GM19452 (cell line): ENCODE data around the gene SVEP1.

Source experiments
- ATAC-seq: cut with Tn5 transposase; IDR thresholded peaks from one replicate; pipeline ENCODE4 v1.9.1; 2021; ENCODE audit not compliant: unreplicated experiment

The SVEP1 gene

DNA sequence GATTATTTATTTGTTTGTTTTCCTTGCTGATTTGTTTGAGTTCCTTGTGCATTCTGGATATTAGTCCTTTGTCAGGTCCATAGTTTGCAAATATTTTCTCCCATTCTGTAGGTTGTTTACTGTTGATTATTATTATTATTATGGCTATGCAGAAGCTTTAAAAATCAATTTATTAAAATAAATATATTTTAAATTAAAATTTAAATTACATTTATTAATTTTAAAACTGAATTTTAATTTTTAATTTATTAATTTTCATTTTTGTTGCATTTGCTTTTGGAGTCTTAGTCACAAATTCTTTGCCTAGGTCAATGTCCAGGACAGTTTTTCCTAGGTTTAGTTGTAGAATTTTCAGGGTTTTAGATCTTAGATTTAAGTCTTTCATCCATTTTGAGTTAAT is 50.9 kb downstream of the SVEP1 start:
- ATAC-seq = no peak

DNA sequence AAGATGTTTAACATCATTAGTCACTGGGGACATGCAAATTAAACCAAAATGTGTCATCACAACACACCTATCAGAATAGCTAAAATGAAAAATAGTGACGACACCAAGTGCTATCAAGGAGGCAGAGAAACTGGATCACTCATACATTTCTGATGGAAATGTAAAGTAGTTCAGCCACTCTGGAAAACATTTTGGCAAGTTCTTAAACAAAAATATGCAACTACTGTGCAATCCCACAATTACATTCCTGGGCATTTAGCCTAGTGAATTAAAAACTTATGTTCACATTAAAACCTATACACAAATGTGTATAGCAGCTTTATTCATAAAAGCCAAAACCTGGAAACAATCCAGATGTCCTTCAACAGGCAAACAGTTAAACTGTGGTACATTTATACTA is 53.1 kb downstream of the SVEP1 start:
- no peak for ATAC-seq

DNA sequence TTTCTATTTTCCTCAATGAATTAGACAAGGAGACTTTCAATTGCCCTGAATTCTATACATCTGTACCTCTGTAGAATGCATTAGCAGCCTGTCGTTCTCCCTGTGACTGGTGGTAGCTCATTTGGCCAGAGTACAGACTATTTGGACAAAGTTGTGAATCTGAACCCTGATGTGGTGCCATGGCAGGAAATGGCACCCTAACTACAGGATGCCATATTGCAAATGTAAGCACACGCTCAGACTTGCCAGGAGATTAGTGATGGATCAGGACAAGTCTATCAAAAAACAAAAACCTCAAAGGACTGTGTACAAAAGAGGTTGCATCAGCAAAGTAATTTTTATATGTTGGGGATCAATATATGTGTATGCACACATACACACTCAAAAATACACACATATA is 58.3 kb downstream of the SVEP1 start:
- no peak for ATAC-seq

DNA sequence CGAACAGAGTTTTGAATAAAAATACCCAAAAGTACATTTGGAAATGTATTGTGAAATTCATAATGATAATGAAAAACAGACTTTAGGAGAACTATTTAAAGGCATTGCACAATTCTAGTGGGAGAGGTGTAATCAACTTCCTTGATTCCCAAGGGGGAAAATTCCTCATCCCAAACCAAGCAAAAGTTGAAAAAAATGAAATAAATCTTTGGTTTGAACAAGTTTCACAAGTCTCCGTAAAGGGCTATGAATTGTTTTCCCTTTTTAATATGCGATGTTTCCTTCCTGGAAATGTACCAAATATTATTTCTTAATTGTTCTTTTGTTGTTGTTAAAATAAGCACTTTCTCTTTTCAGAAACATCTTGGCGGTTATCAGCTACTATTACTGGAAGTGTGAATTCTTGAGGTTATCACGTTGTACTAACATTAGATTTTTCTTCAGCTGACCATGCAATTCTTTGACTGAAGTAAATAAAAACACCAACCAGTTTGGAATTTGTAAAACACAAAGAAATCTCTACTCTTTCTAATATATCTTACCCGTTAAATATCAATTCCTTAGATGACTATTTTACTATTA is 59.3 kb downstream of the SVEP1 start:
- no peak for ATAC-seq

DNA sequence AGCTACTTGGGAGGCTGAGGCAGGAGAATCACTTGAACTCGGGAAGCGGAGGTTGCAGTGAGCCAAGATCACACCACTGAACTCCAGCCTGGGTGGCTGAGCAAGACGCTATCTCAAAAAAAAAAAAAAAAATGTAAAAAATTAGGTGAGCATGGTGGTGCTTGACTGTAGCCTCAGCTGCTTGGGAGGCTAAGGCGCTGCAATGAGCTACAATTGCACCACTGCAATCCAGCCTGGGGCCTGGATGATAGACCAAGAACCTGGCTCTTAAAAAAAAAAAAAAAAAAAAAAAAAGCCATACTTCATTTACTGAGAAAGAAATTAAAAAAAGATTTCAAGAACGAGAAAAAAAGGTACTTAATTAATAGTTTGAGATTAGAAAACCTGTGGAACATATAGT is 62.1 kb downstream of the SVEP1 start:
- ATAC-seq = no peak

DNA sequence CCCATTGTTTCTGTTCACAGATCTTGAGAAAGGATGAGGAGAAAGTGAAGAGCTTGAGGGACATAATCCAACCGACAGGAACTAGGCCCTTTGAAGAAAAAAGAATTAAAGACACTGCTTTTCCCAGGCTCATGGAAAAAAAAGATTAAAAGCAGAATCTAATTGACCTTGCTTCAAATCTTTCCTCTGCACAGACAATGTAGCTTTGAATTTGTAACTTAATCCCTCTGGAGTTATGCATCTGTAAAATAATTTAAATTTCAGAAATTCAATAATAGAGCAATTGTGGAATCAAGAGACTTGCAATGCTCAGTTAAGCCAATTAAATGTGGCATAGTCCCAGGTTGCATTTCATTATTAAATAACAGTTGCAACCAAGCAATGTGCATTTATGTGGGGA is 64.6 kb downstream of the SVEP1 start:
- ATAC-seq = no peak

DNA sequence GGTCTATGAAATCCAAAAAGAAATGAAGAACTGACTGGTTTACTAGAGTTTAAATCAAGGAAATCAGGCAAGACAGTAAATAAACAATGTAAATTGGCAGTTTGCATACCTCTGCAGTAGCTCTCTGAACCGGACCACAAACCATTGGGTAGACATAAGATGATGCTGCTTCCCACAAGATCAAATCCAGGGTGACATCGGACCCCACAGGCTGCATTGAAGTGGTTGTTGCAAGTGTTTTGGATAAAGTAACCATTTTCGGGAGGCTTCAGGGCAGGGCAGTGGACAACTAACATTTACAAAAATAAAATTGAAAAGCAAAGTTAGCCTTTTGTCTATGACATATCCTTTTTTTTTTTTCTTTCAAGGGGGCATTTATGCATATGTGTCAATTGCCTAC is 66.7 kb downstream of the SVEP1 start:
- ATAC-seq = no peak

DNA sequence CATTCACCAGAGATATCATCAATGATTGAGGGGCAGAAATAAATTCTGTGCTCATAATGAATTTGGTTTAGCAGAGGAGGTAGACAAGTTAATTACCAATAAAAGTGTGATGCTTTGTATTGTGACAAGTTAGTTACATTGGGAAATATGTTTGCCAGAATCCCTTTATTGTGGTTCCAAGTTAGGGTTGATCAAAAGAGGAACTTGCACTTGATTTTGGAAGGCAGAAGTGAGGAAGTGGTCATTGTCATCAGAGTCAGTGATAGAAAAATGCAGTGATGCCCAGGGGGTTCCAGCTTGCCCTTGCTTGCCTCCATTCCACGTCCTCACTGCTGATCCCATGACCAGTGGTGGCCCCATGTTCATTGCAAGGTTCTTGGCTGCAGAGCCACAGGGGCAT is 69.7 kb downstream of the SVEP1 start:
- no peak for ATAC-seq

DNA sequence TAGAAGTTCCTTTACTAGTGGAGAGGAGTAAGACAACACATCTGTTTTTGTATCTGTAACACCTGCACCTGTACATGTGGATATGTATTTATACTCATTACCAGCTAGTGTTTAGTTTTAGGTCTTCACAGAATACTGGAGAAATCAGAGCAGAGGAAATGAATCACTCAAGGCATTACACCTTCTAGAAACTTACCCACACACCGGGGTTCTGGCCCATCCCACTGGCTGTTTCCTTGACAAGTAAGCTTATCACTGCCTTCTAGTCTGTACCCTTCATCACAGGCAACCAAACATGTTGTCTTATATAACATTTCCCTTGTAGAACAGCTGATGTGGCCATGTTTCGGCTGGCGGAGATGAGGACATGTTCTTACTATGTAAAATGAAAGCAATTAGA is 76.7 kb downstream of the SVEP1 start:
- no peak for ATAC-seq

DNA sequence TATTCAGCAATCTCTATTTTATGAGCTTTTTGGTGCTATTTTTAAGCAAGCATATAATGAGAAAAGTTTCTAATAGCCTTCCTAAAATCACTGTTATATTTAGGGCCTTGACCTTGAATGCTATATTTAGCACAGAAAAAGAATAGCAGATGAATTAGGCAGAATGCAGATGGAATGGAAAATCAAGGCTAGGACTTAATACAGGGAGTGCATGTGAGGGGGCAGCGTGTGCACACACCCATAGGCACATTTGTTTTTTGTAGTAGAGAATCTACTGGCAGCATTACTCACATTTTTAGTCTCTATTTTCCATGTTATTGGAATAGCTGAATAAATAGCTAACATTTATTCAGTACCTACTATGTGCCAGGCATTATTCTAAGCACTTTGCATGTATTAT is 79.9 kb downstream of the SVEP1 start:
- ATAC-seq = no peak

DNA sequence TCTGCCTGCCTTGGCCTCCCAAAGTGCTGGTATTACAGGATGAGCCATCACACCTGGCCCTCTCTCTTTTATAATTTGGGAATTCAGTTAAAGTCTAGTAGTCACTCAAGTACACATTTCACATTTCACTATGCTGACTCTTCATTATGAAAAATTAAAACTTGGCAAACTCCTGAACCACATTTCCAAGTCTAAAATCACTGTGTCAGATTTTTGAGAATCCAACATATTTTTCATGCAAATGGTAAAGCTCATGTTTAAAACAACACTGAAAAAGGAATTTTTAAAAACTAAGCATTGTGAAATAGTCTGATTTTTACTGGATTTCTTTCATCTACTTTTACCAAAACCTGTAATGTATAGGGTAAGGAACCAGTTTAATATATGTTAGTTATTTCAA is 92.3 kb downstream of the SVEP1 start:
- no peak for ATAC-seq

DNA sequence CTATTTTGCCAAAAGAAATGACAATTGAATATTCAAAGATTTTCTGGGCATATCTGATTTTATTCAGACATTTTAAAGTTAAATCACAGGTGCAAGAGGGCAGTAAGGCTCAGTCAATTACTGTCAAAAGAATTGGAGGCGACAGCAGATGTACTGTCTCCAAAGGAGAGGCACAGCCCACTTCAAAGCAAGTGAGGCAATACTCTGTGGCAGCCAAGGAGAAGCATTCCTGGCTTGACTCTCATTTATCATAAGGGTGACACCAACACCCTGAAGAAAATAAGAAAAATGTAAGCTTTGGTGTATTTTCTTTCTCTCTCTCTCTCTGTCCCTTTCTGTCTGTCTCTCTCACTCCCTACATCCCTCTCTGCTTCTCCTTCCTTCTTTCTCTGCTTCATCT is 93.3 kb downstream of the SVEP1 start:
- no peak for ATAC-seq

DNA sequence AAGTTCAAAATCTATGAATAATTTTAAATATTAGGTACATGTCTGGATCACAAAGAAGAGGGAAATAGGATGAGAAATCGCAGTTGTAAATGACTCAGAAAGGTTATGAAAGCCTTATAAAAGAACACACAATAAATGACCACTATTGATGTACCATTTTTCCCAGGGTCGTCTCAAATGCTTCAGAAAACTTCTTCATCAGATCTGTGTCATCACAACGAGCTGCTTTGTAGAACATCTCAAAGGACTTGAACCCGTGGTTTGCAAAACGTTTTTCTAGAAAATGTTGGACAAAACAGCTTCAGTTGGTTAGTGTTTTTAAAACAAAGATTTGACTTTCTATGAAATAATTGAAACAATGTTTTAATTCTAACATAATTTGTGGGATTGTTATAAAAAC is 100.1 kb downstream of the SVEP1 start:
- no peak for ATAC-seq

DNA sequence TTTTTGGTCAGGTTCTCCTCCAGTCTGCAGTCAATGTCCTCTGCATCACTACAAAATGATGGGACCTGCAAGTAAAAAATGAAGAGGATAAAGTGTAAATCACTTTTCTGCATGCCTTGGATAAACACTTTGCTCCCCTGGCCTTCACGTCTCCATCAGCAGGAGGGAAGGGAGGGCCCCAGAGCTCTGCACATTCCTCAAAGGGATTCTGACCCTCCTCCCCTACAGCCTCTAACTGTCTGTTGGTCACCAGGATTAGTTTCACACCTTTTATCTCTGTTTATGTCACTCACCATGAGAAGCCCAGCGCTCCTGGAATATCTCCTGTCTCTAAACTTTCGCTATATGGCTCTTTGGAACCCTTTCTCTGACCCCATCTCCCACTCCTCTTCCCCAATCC is 103.3 kb downstream of the SVEP1 start:
- ATAC-seq = no peak

DNA sequence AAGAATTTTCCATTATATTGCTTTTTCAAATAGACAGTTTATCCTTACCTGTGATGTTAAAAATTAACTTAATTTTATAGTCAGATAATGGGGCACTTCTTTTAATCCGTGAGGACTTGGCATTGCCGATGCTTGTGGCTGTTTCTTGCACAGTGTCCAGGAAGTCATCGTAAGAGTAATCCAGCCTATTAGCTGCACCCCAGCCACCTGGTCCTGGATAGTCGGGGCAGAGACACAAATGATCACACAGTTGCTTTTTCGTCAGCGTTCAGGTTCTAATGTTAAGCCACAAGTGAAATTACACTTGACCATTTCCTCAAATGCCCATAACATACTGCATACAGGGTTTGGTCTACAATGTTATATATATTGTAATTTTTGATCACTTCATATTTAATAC is 107.4 kb downstream of the SVEP1 start:
- no peak for ATAC-seq

DNA sequence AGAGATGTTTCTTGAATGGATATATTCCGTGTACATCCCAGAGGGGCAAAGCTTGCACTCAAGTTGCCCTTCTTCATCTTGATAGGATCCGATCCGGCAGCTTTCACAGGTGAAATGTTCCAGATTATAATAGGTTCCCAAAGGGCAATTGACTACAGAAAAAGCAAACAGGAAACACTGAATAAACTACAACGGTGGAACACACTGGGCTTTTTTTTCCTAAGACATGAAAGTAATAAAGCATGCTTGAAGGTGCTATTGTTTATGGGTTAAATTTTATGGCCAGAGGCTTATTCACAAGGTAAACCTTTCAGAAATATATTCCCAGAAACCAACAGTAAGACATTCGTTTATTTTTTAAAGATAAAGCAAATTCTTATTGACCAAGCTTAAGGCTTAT is 110.6 kb downstream of the SVEP1 start:
- ATAC-seq = no peak

DNA sequence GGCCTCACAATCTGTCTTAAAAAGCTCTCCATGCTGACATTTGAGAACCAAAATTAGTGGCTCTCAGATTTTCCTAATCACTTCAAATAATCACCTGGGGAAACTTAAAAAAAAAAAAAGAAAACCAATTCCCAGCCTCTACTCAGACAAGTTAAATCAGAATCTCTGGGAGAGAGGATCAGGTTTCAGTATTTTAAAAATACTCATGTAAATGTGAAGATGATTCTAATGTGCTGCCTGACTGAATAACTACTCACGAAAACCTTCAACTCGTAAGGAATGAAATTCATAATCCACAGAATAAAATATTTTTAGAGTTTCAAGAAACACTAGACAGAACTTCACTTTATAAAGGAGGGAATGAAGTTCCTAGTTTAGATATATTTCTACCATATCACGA is 114.4 kb downstream of the SVEP1 start:
- no peak for ATAC-seq

DNA sequence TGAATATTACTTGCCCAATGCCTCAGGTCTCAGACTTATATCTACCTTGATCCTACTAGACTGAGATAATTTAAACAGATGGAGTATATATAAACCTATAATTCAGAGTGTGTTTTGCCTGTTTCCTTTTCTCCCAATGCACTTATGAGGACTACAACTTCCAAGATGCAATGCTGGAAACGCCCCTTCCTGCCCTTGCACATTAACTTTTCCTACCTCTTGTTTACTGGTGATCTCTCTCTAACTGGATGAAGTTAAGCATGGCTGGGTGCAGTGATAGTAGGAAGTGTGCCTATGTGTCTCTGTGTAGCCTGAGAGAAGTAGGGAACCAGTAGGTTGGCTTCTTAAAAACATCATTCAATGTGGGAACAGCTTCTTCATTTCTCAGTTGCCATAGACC is 115.2 kb downstream of the SVEP1 start:
- ATAC-seq = no peak

DNA sequence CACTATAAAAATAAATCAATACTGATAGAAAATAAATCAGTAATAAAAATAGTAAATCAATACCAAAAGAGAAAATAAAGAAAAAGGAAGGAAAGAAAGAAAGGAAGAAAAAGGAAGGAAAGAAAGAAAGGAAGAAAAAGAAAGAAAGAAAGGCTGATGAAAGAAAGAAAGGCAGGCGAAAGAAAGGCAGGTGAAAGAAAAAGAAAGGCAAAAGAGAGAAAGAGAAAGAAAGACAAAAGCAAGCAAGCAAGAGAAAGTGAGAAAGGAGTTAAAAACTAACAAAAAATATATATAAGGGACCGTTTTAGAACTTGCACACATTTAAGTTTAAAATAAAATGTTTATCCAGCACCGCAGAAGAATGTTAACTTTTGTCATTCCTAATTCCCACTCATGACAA is 116.0 kb downstream of the SVEP1 start:
- ATAC-seq = no peak

DNA sequence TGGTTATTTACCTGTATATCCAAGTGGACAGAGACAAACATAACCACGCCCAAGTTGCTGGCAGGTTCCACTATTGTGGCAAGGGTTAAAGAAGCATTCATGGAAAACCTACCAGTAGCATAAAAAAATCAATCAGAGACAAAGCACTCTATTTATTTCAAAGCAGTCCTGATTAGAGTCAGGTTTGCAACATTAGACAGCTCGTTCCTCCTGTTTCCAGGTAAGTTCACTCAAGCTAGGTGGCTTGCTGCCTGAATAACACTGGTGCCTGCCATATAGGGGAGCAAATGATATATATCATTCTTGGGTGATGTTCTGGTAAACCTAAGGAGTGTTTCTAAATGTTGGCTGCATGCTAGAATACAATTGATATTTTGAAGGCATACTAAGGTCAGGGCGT is 122.3 kb downstream of the SVEP1 start:
- no peak for ATAC-seq

DNA sequence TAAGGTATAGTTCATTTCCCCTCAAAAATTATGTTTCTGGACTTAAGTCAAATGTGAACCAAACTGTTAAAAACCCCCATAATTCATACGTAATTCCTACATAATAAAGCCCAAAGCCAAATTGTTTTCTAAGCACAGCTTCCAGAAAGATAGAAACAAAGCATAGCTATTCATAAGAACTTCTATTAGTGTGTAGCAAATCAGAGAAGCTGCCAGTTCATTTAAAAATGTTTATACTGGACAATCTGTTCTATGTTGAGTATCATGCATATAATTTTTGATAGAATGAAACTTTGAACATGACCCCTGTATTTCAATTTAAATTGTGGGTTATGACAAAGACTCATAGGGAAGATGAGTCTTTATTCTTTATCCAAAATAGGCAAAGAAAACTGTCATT is 122.9 kb downstream of the SVEP1 start:
- no peak for ATAC-seq

DNA sequence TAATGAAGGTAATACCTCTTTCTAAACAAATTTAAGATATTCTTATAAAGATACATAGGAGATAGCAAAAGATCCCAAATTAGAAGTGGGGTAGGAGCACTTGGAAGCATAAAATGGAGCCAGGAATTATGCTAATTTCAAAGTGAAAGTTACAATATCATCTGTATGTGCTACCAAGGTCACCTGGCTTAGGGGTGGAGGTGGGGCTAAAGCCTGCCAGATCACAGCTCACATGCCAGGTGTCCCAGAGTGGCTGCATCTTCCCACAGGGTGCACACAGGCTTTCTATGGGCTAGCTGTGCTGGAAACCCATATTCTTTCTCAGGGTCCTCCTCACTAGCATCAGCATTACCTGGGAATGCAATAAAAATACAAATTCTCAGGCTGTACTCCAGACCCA is 123.7 kb downstream of the SVEP1 start:
- no peak for ATAC-seq

DNA sequence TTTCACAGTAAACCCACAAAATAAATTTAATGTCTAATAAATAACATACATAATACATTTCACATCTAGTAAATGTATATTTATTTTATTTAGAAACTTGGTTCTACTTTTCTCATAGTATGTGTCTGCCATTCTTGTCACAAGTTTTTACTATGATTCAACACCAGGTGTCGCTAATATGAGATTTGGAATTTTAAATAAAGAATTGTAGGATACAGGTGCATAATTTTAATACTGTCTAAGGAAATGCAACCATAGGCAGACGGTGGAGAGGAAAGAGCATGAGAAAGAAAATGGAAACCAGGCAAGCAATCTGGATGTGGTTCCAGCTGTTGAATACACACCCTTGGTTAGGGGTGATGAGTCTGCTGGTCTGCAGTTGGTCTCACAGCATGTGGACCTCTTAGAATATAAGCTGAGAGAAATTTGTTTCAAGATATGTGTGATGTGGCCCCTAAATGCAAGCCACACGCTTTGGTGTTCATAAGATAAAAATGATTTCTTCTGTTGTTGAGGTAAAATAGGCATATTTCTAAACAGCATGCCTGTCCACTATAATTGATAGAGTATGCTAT is 127.2 kb downstream of the SVEP1 start:
- no peak for ATAC-seq

DNA sequence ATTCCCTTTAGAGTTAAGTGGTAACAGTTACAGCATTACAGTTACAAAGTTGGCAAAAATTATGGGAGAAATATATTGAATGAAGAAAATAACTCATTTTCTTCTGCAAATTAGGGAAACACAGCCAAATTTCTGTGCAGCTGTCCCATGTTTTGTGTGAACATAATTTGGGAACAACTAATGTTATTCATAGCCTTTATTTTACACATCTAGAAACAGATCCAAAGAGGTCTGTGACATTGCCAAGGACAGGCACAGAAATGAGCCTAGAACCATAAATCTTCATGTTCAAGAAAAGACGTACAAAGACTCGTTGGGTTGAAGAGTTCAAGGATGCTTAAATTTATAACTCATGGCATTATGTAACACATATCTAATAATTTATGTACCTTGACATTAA is 127.8 kb downstream of the SVEP1 start:
- no peak for ATAC-seq
